Kidney epithelial cell (primary cell): Measurements from ENCODE around the gene RAC3. TPM values are rescaled to one million over a fixed set of nuclear protein-coding genes. Genes with fewer than 3 reads are reported as not detected.

Source experiments
- DNase-seq: peaks from one replicate; pipeline ENCODE4 v3.0.0-alpha.2; 2010; ENCODE audit warnings: low read depth
- H3K27me3 ChIP-seq: 2 replicates; pipeline ENCODE4 v1.6.0; 2011; ENCODE audit warnings: low read length; ENCODE audit not compliant: control insufficient read depth, insufficient read depth
- H3K36me3 ChIP-seq: 2 replicates; pipeline ENCODE4 v1.5.1; 2011; ENCODE audit warnings: low read length; ENCODE audit not compliant: control insufficient read depth, insufficient read depth
- H3K4me3 ChIP-seq: 2 replicates; pipeline ENCODE4 v1.5.1; 2011; ENCODE audit warnings: low read depth, mild to moderate bottlenecking, control low read depth, low read length
- total RNA-seq: library from RNA; depleted of rRNA; stranded (reverse); fragments of >200 nt; gene quantifications from 2 replicates; pipeline ENCODE4 v1.2.3, GENCODE V29; 2015
- TF ChIP-seq, protein P1 (sequence below): IDR thresholded peaks from 2 replicates; pipeline ENCODE4 v1.5.1; 2011; ENCODE audit warnings: mild to moderate bottlenecking, moderate library complexity, low read length, control low read depth, inconsistent platforms; ENCODE audit not compliant: insufficient read depth, poor library complexity, severe bottlenecking

RAC3 gene
- total RNA-seq, 1 donor from 2014 or later: 57.4 TPM

DNA sequence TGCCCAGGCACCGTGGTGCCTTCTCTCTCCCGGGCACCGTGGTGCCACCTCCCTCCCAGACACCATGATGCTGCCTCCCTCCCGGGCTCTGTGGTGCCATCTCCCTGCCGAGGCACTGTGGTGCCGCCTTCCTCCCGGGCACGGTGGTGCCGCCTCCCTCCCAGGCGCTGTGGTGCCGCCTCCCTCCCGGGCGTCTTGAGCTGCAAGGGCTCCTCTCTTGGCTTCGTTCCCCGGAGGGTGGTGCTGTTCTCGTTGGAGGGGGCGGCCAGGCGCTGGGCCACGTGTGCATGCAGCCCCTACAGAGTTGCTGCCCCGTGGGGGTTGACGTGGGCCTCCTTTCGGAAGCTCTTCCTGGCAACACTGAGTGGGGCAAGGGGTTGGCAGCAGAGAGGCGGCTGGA lies 17.0 kb upstream of the RAC3 start:
- TF ChIP-seq, protein P1, sequence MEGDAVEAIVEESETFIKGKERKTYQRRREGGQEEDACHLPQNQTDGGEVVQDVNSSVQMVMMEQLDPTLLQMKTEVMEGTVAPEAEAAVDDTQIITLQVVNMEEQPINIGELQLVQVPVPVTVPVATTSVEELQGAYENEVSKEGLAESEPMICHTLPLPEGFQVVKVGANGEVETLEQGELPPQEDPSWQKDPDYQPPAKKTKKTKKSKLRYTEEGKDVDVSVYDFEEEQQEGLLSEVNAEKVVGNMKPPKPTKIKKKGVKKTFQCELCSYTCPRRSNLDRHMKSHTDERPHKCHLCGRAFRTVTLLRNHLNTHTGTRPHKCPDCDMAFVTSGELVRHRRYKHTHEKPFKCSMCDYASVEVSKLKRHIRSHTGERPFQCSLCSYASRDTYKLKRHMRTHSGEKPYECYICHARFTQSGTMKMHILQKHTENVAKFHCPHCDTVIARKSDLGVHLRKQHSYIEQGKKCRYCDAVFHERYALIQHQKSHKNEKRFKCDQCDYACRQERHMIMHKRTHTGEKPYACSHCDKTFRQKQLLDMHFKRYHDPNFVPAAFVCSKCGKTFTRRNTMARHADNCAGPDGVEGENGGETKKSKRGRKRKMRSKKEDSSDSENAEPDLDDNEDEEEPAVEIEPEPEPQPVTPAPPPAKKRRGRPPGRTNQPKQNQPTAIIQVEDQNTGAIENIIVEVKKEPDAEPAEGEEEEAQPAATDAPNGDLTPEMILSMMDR: no peak
- Histone ChIP-seq H3K27me3 (no peaks in the 10 kb centered on the region), H3K36me3 (peaks cover 4% of the 10 kb centered on the region), H3K4me3 (no peak overlapping the region)
- DNase-seq: no peak

DNA sequence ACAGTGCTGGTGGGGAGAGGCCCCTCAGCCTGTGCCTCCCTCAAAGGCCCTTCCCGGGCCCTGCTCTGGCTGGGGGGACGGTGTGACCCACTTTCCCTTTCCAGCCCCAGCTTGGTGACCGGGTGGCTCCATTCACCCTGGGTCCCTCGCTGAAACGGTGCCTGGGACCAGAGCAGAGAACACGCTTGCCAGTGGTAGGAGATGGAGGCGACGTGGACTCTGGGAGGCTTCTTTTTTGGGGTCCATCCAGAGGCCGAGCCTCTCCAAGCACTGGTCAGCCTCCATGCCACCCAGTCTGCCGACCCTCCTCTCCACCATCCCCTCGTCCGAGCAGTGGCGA lies 16.5 kb upstream of the RAC3 start:
- H3K36me3 ChIP-seq: peaks cover 4% of the 10 kb centered on the region
- no peak for DNase-seq
- H3K4me3 ChIP-seq: no peak overlapping the region
- TF ChIP-seq, protein P1: no peak
- no peaks in the 10 kb centered on the region for H3K27me3 ChIP-seq

DNA sequence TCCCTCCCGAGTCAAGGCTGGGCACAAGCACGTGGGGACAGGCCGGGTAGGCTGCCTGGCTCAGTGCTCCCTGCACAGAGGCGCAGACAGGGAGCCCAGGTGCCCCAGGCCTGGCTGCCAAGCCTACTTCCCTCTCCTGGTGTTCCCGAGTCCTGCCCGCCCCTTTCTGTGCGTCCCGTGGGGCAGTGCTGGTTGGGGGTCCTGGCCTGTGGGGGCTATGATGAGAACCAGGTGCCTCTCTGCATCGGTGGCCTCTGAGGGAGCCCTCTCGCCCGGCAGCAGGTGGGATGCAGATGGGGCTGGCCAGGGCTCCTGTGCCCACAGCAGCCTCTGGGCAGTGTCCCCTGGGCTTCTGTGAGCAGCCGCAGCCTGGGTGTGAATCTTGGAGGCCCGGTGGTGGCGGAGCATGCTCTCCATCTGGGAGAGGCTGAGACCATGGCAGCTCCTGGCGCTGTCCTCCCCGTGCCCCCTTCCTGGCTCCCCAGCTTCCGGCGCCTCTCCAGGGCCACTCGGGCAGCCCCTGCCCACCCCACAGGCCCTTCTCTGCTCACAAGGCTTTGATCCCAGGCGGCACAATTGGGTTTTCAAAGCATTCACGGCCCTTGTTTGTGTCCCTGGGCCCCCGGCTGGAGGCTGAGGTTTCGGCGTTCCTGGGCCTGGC lies 16.0 kb upstream of the RAC3 start:
- Histone ChIP-seq H3K36me3 (peaks cover 4% of the 10 kb centered on the region), H3K4me3 (no peak overlapping the region), H3K27me3 (no peaks in the 10 kb centered on the region)
- TF ChIP-seq, protein P1: no peak
- no peak for DNase-seq

DNA sequence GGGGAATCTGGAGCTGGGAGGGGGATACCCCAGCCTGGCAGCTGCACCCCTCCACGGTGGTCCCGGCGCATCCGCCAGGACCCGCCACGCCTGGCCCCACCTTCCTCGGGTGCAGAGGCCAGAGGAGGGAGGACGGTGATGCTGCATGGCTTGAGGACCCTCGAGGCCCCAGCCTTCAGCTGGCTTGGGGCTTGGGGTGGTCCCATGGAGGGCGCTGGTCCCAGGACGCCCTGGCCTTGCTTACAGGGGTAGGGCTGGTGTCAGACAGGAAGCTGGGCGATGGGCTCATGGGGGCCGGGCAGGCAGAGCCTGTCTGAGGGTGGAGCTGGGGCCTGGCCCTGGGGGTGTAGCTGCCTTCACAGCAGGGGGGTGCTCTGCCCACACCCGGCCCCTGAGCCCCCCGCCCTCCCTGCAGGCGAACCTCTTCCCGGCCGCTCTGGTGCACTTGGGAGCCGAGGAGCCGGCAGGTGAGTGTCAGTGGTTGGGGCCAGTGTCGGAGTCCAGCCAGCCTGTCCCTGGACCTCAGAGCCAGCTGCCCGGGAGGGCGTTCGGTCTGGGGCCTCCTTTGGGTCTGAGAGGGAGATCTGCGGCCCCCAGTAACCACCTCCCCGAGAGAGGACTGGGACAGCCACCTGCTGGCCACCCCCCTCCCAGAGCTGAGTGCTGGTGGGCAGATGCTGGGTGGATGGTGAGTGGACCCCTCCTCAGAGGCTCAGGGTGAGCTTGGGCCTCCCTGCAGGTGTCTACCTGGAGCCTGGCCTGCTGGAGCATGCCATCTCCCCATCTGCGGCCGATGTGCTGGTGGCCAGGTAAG lies 15.2 kb upstream of the RAC3 start:
- H3K36me3 ChIP-seq: peaks cover 4% of the 10 kb centered on the region
- no peak for DNase-seq
- TF ChIP-seq, protein P1: no peak
- H3K27me3 ChIP-seq: no peaks in the 10 kb centered on the region
- no peak overlapping the region for H3K4me3 ChIP-seq

DNA sequence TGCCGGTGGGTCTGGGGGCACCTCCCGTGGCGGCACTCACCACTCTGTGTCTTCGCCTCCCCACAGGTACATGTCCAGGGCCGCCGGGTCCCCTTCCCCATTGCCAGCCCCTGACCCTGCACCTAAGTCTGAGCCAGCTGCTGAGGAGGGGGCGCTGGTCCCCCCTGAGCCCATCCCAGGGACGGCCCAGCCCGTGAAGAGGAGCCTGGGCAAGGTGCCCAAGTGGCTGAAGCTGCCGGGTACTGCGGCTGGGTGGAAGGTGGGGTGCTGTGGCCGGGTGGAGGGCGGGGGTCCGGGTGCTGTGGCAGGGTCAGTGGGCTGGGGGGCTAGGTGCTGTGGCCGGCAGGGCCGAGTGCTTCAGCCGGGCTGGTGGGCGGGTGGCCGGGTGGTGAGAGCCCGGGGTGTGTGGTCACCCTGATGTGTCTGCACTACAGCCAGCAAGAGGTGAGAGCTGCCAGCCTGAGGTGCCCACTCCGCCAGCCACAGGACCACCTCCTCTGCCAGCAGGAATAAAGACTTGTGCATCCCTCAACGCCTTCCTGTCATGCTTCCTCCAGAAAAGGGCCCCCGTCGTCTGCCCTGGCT lies 14.5 kb upstream of the RAC3 start:
- Histone ChIP-seq H3K36me3 (peaks cover 4% of the 10 kb centered on the region), H3K27me3 (no peaks in the 10 kb centered on the region), H3K4me3 (no peak overlapping the region)
- DNase-seq: no peak
- TF ChIP-seq, protein P1: no peak
